Central memory CD8-positive, alpha-beta T cell (primary cell): ENCODE results near the gene ZBTB32.

Source experiments
- ATAC-seq: fragments of 150-1000 bp; cut with Tn5 transposase; replicated peaks from 2 replicates; pipeline ENCODE4 v1.10.0; 2022; ENCODE audit warnings: mild to moderate bottlenecking, moderate FRiP score, moderate number of reproducible peaks; ENCODE audit not compliant: poor library complexity, severe bottlenecking; ENCODE audit errors: extremely low read depth
- DNase-seq, 2 donors: peaks; one replicate each; pipeline ENCODE4 v3.0.0; 2021; ENCODE audit warnings: low spot score in 2 of 2
- H3K27ac Mint-ChIP-seq: one replicate; pipeline ENCODE4 v1.8.0; 2022; ENCODE audit warnings: low read depth, mild to moderate bottlenecking, moderate library complexity, mixed read lengths
- H3K27me3 Mint-ChIP-seq: one replicate; pipeline ENCODE4 v1.8.0; 2022; ENCODE audit warnings: mixed read lengths
- H3K36me3 Mint-ChIP-seq: one replicate; pipeline ENCODE4 v1.8.0; 2022; ENCODE audit warnings: mild to moderate bottlenecking, moderate library complexity, mixed read lengths; ENCODE audit not compliant: insufficient read depth
- H3K4me1 Mint-ChIP-seq: one replicate; pipeline ENCODE4 v1.8.0; 2022; ENCODE audit warnings: mixed read lengths
- H3K4me3 Mint-ChIP-seq: one replicate; pipeline ENCODE4 v1.8.0; 2022; ENCODE audit warnings: mild to moderate bottlenecking, moderate library complexity, mixed read lengths
- H3K9me3 Mint-ChIP-seq: one replicate; pipeline ENCODE4 v1.8.0; 2022; ENCODE audit warnings: mixed read lengths

Gene ZBTB32

GRCh38 chr19:35756377-35757230, 52.2 kb downstream of the ZBTB32 start, which contains the start of gene HSPB6:
TSS of gene HSPB6 (minus strand) at chr19:35757029. CDS start at chr19:35757008, 21 bp downstream.
- ATAC-seq (no peak), DNase-seq (no peak)
- Mint-ChIP-seq H3K27me3 (no peaks in the 10 kb centered on the region), H3K9me3 (no peaks in the 10 kb centered on the region), H3K4me3 (peak within 1 kb of the TSS; percentile 93), H3K27ac (peak within 1 kb of the TSS; percentile 94), H3K36me3 (peaks cover 11% of the 10 kb centered on the region), H3K4me1 (peaks cover 14% of the 10 kb centered on the region)

- peaks cover 13% of the 10 kb centered on the region for H3K36me3 Mint-ChIP-seq
- no peak for DNase-seq
Measured at GRCh38 chr19:35757231-35757748, 52.9 kb downstream of the ZBTB32 start.

GRCh38 chr19:35757749-35758608, 53.6 kb downstream of the ZBTB32 start, which contains the start of gene PROSER3:
TSS of gene PROSER3 (plus strand) at chr19:35758176. CDS start at chr19:35758216, 40 bp downstream.
- peak within 1 kb of the TSS; percentile 94 for H3K27ac Mint-ChIP-seq
- no peaks in the 10 kb centered on the region for H3K27me3 Mint-ChIP-seq
- peaks cover 14% of the 10 kb centered on the region for H3K4me1 Mint-ChIP-seq
- ATAC-seq, result peak; percentile 99
- no peaks in the 10 kb centered on the region for H3K9me3 Mint-ChIP-seq
- peak within 1 kb of the TSS; percentile 93 for H3K4me3 Mint-ChIP-seq
- peak; percentile 96 to 99 for DNase-seq
- peaks cover 13% of the 10 kb centered on the region for H3K36me3 Mint-ChIP-seq

More at GRCh38 chr19:35757231-35757748, 52.9 kb downstream of the ZBTB32 start:
- no peak for ATAC-seq
- peaks cover 14% of the 10 kb centered on the region for H3K4me1 Mint-ChIP-seq
- no peaks in the 10 kb centered on the region for H3K27me3 Mint-ChIP-seq
- peak overlapping the region; percentile 94 for H3K27ac Mint-ChIP-seq
- no peaks in the 10 kb centered on the region for H3K9me3 Mint-ChIP-seq
- H3K4me3 Mint-ChIP-seq, result peak overlapping the region; percentile 93

- Mint-ChIP-seq H3K4me1 (peaks cover 14% of the 10 kb centered on the region), H3K4me3 (peak overlapping the region; percentile 93), H3K27me3 (no peaks in the 10 kb centered on the region), H3K27ac (no peak overlapping the region), H3K36me3 (peaks cover 19% of the 10 kb centered on the region), H3K9me3 (no peaks in the 10 kb centered on the region)
- DNase-seq, result no peak
- ATAC-seq, result no peak
Measured at GRCh38 chr19:35759697-35760096, 55.3 kb downstream of the ZBTB32 start.

GRCh38 chr19:35760711-35761349, 56.5 kb downstream of the ZBTB32 start:
- Mint-ChIP-seq H3K27ac (no peak overlapping the region), H3K4me3 (no peak overlapping the region), H3K36me3 (peaks cover 21% of the 10 kb centered on the region), H3K9me3 (no peaks in the 10 kb centered on the region), H3K4me1 (peaks cover 14% of the 10 kb centered on the region), H3K27me3 (no peaks in the 10 kb centered on the region)
- DNase-seq (no peak), ATAC-seq (no peak)

- DNase-seq (no peak), ATAC-seq (no peak)
- Mint-ChIP-seq H3K4me3 (no peak overlapping the region), H3K9me3 (no peaks in the 10 kb centered on the region), H3K36me3 (peaks cover 19% of the 10 kb centered on the region), H3K4me1 (peaks cover 1% of the 10 kb centered on the region), H3K27ac (no peak overlapping the region), H3K27me3 (no peaks in the 10 kb centered on the region)
Measured at GRCh38 chr19:35764432-35765315, 60.3 kb downstream of the ZBTB32 start.
